ENCODE data around the gene MUS81.

- no peak for TF ChIP-seq CTCF (IDR thresholded peaks at IDR 0.05)
- no peak for TF ChIP-seq EZH2 (IDR thresholded peaks at IDR 0.05)
Observed at GRCh38 chr11:65882120-65883057, 22.2 kb downstream of the MUS81 start.
